CD14-positive monocyte (primary cell): Measurements from ENCODE around the gene AREL1. TPM values are rescaled to one million over a fixed set of nuclear protein-coding genes. Genes with fewer than 3 reads are reported as not detected.
A peak's percentile ranks its signal among the peaks of the same experiment; 100 is the strongest.

ENCODE experiments used
- DNase-seq, 3 donors: peaks; one replicate each; pipeline ENCODE4 v3.0.0-alpha.2; 2011 to 2022
- H2AFZ ChIP-seq: 2 replicates; pipeline ENCODE4 v1.6.0; 2012; ENCODE audit warnings: mild to moderate bottlenecking, low read depth, low read length, inconsistent platforms; ENCODE audit not compliant: insufficient read depth, poor library complexity, severe bottlenecking
- H3K27ac ChIP-seq, 2 donors: 1 replicate in 1 of 2; 2 replicates in 1 of 2; pipeline ENCODE4 v1.5.1; 2012 to 2013; ENCODE audit warnings: low read length in 2 of 2, control low read depth in 1 of 2, inconsistent platforms in 1 of 2, low read depth in 1 of 2, mild to moderate bottlenecking in 1 of 2
- H3K27me3 ChIP-seq, 2 donors: one replicate each; pipeline versions ENCODE4 v1.6.0 to v1.6.1; 2011 to 2013; ENCODE audit warnings: low read length in 2 of 2; ENCODE audit not compliant: control insufficient read depth in 2 of 2, insufficient read depth in 2 of 2
- H3K36me3 ChIP-seq, 2 donors: replicated peaks in 1 of 2; 1 replicate in 1 of 2; 2 replicates in 1 of 2; pipeline versions ENCODE4 v1.5.1 to v1.6.1; 2012 to 2013; ENCODE audit warnings: low read length in 2 of 2, control low read depth in 1 of 2, inconsistent platforms in 1 of 2, mild to moderate bottlenecking in 1 of 2; ENCODE audit not compliant: insufficient read depth in 2 of 2, control insufficient read depth in 1 of 2
- H3K4me1 ChIP-seq, 2 donors: 1 replicate in 1 of 2; 2 replicates in 1 of 2; pipeline versions ENCODE4 v1.5.1 to v1.6.1; 2012 to 2013; ENCODE audit warnings: low read length in 2 of 2, control low read depth in 1 of 2, inconsistent platforms in 1 of 2, mild to moderate bottlenecking in 1 of 2, moderate library complexity in 1 of 2; ENCODE audit not compliant: insufficient read depth in 2 of 2, control insufficient read depth in 1 of 2
- H3K4me2 ChIP-seq: replicated peaks from 2 replicates; pipeline ENCODE3; 2012; ENCODE audit warnings: low read length, moderate library complexity, mild to moderate bottlenecking; ENCODE audit not compliant: poor library complexity, severe bottlenecking; ENCODE audit errors: extremely low read depth
- H3K4me3 ChIP-seq, 3 experiments: fragments of 200-600 bp in 1 of 3; sonication (generic) in 1 of 3; replicated peaks in 1 of 3; 1 replicate in 2 of 3; 2 replicates in 1 of 3; pipeline ENCODE4 v1.5.1; 2011 to 2013; ENCODE audit warnings: low read length in 3 of 3, mild to moderate bottlenecking in 3 of 3, control low read depth in 2 of 3, low read depth in 2 of 3, inconsistent platforms in 1 of 3, moderate library complexity in 1 of 3
- H3K79me2 ChIP-seq: 2 replicates; pipeline ENCODE4 v1.6.0; 2012; ENCODE audit warnings: mild to moderate bottlenecking, control low read depth, inconsistent platforms, low read length, moderate library complexity; ENCODE audit not compliant: insufficient read depth
- H3K9ac ChIP-seq: 2 replicates; pipeline ENCODE4 v1.6.0; 2017; ENCODE audit warnings: low read length, mild to moderate bottlenecking; ENCODE audit not compliant: insufficient read depth, poor library complexity, severe bottlenecking
- H3K9me3 ChIP-seq, 2 donors: replicated peaks in 1 of 2; 1 replicate in 1 of 2; 2 replicates in 1 of 2; pipeline versions ENCODE4 v1.5.1 to v1.6.1; 2012 to 2013; ENCODE audit warnings: low read length in 2 of 2, control low read depth in 1 of 2; ENCODE audit not compliant: control insufficient read depth in 1 of 2, insufficient read depth in 1 of 2
- H4K20me1 ChIP-seq: 2 replicates; pipeline ENCODE4 v1.6.0; 2012; ENCODE audit warnings: mild to moderate bottlenecking, low read length, control low read depth, moderate library complexity; ENCODE audit not compliant: insufficient read depth
- H3K27ac Mint-ChIP-seq, 7 donors: one replicate each; pipeline ENCODE4 v1.8.0; 2020; ENCODE audit warnings: mild to moderate bottlenecking in 7 of 7, mixed read lengths in 7 of 7, moderate library complexity in 6 of 7, inconsistent platforms in 2 of 7
- H3K27me3 Mint-ChIP-seq, 3 donors: one replicate each; pipeline ENCODE4 v1.8.0; 2021 to 2022; ENCODE audit warnings: low read depth in 3 of 3, mild to moderate bottlenecking in 3 of 3, mixed read lengths in 3 of 3, moderate library complexity in 3 of 3, inconsistent platforms in 1 of 3
- H3K36me3 Mint-ChIP-seq, 2 donors: one replicate each; pipeline ENCODE4 v1.8.0; 2020; ENCODE audit warnings: mixed read lengths in 2 of 2, inconsistent platforms in 1 of 2, mild to moderate bottlenecking in 1 of 2
- H3K4me1 Mint-ChIP-seq: one replicate; pipeline ENCODE4 v1.8.0; 2020; ENCODE audit warnings: mild to moderate bottlenecking, mixed read lengths
- H3K4me3 Mint-ChIP-seq, 2 donors: one replicate each; pipeline ENCODE4 v1.8.0; 2020; ENCODE audit warnings: mild to moderate bottlenecking in 2 of 2, mixed read lengths in 2 of 2, moderate library complexity in 1 of 2
- H3K9me3 Mint-ChIP-seq, 7 donors: one replicate each; pipeline ENCODE4 v1.8.0; 2020 to 2022; ENCODE audit warnings: mixed read lengths in 7 of 7, mild to moderate bottlenecking in 6 of 7, moderate library complexity in 6 of 7, inconsistent platforms in 2 of 7
- WGBS: methylation state at CpG from one replicate; pipeline ENCODE4 v1.1.5; 2013; ENCODE audit warnings: missing lambda C conversion rate; ENCODE audit not compliant: insufficient coverage; 5-methylcytosine and 5-hydroxymethylcytosine counted together
- intact Hi-C, 2 donors: fragments of 100-400 bp; cut with micrococcal nuclease; formaldehyde crosslinking; loops; one replicate each; pipeline versions ENCODE4 v1.15.0 to v1.15.1; 2023
- polyA plus RNA-seq, 3 donors: library from polyadenylated mRNA; depleted of rRNA in 1 of 3; unstranded in 2 of 3; stranded (reverse) in 1 of 3; fragments of 300-500 nt in 2 of 3; fragments of >200 nt in 1 of 3; fragmentation: Illumina TruSeq in 2 of 3; gene quantifications; 1 replicate in 2 of 3; 2 replicates in 1 of 3; pipeline ENCODE4 v1.2.3, GENCODE V29; 2012 to 2021
- TF ChIP-seq, protein P1 (sequence below): fragments of 200-600 bp; IDR thresholded peaks from one replicate; pipeline ENCODE4 v1.8.0; 2022; ENCODE audit warnings: antibody characterized with exemption, mild to moderate bottlenecking

The AREL1 gene
- polyA plus RNA-seq, 3 donors, result 12.5 to 23.3 (median 20.0) TPM

GRCh38 chr14:74647678-74648461 lies 65.0 kb downstream of the AREL1 start:
- no peak overlapping the region for H2AFZ ChIP-seq
- TF ChIP-seq, protein P1, sequence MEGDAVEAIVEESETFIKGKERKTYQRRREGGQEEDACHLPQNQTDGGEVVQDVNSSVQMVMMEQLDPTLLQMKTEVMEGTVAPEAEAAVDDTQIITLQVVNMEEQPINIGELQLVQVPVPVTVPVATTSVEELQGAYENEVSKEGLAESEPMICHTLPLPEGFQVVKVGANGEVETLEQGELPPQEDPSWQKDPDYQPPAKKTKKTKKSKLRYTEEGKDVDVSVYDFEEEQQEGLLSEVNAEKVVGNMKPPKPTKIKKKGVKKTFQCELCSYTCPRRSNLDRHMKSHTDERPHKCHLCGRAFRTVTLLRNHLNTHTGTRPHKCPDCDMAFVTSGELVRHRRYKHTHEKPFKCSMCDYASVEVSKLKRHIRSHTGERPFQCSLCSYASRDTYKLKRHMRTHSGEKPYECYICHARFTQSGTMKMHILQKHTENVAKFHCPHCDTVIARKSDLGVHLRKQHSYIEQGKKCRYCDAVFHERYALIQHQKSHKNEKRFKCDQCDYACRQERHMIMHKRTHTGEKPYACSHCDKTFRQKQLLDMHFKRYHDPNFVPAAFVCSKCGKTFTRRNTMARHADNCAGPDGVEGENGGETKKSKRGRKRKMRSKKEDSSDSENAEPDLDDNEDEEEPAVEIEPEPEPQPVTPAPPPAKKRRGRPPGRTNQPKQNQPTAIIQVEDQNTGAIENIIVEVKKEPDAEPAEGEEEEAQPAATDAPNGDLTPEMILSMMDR, result no peak
- H3K27me3 ChIP-seq, result no peaks in the 10 kb centered on the region
- H4K20me1 ChIP-seq, result no peaks in the 10 kb centered on the region
- H3K4me3 ChIP-seq, result no peak overlapping the region
- intact Hi-C loops, result no loop called here
- H3K9me3 ChIP-seq, result no peaks in the 10 kb centered on the region
- Mint-ChIP-seq H3K9me3 (no peaks in the 10 kb centered on the region), H3K27ac (peak overlapping the region in 3 of 7 donors; percentile 37 to 43 (median 37)), H3K27me3 (peaks cover 6 to 8% (median 6%) of the 10 kb centered on the region in 3 donors), H3K4me3 (no peak overlapping the region), H3K4me1 (peaks cover 6% of the 10 kb centered on the region), H3K36me3 (peaks cover 1 to 3% of the 10 kb centered on the region in 2 donors)
- no peaks in the 10 kb centered on the region for H3K36me3 ChIP-seq
- DNase-seq, result no peak
- no peak overlapping the region for H3K27ac ChIP-seq
- H3K4me1 ChIP-seq, result no peaks in the 10 kb centered on the region
- 49% methylated on average over 7 of the region's 7 CpGs for WGBS
- H3K4me2 ChIP-seq, result no peak overlapping the region
- H3K79me2 ChIP-seq, result no peaks in the 10 kb centered on the region
- H3K9ac ChIP-seq, result no peak overlapping the region

- no peak overlapping the region for H2AFZ ChIP-seq
- H3K27me3 Mint-ChIP-seq, result peaks cover 6 to 8% (median 6%) of the 10 kb centered on the region in 3 donors
Observed at GRCh38 chr14:74647061-74647677, 65.7 kb downstream of the AREL1 start.

More at GRCh38 chr14:74647061-74647677, 65.7 kb downstream of the AREL1 start:
- H3K9me3 Mint-ChIP-seq, result no peaks in the 10 kb centered on the region
- Histone ChIP-seq H3K79me2 (no peaks in the 10 kb centered on the region), H3K27me3 (no peaks in the 10 kb centered on the region), H3K4me2 (no peak overlapping the region), H3K27ac (no peak overlapping the region), H3K36me3 (no peaks in the 10 kb centered on the region), H3K9ac (no peak overlapping the region), H3K4me1 (no peaks in the 10 kb centered on the region), H3K9me3 (no peaks in the 10 kb centered on the region), H3K4me3 (no peak overlapping the region), H4K20me1 (no peaks in the 10 kb centered on the region)
- DNase-seq, result no peak
- peaks cover 0 to 3% of the 10 kb centered on the region in 2 donors for H3K36me3 Mint-ChIP-seq
- peaks cover 6% of the 10 kb centered on the region for H3K4me1 Mint-ChIP-seq
- intact Hi-C loops, result no loop called here
- H3K4me3 Mint-ChIP-seq, result no peak overlapping the region
- TF ChIP-seq, protein P1, result no peak
- H3K27ac Mint-ChIP-seq, result peak overlapping the region in 2 of 7 donors; percentile 37 to 43
- WGBS, result 96% methylated on average over 8 of the region's 11 CpGs
